BJ (cell line): ENCODE measurements around the gene BCL2L14. TPM values are rescaled to one million over a fixed set of nuclear protein-coding genes. Genes with fewer than 3 reads are reported as not detected.

Experiments
- CTCF ChIA-PET: fragments of 350-600 bp; formaldehyde crosslinking; extraction: SDS; loops from one replicate; lab custom pipeline; 2021; ENCODE audit warnings: antibody characterized with exemption, inconsistent platforms; lab: Yijun Ruan, JAX
- POLR2A ChIA-PET: fragments of 300-600 bp; sonication (Branson Sonifier 250); formaldehyde crosslinking; extraction: SDS; loops from one replicate; lab custom pipeline; 2021; ENCODE audit warnings: antibody characterized with exemption; lab: Charles Lee
- DNase-seq: peaks from one replicate; pipeline ENCODE4 v3.0.0-alpha.2; 2011; ENCODE audit warnings: low read depth
- H3K27me3 ChIP-seq: 2 replicates; pipeline ENCODE4 v1.6.0; 2011; ENCODE audit warnings: low read length; ENCODE audit not compliant: control insufficient read depth, insufficient read depth
- H3K36me3 ChIP-seq: 2 replicates; pipeline ENCODE4 v1.5.1; 2011; ENCODE audit warnings: low read length; ENCODE audit not compliant: control insufficient read depth, insufficient read depth
- H3K4me3 ChIP-seq: 2 replicates; pipeline ENCODE4 v1.5.1; 2011; ENCODE audit warnings: low read depth, mild to moderate bottlenecking, control low read depth, low read length
- polyA plus RNA-seq: library from polyadenylated mRNA; depleted of rRNA; stranded (reverse); fragments of >200 nt; gene quantifications from 2 replicates; pipeline ENCODE4 v1.2.3, GENCODE V29; 2011
- TF ChIP-seq, protein P1 (sequence below): IDR thresholded peaks from 2 replicates; pipeline ENCODE4 v1.5.1; 2011; ENCODE audit warnings: low read depth, mild to moderate bottlenecking, control low read depth, inconsistent platforms, low read length, moderate library complexity; ENCODE audit not compliant: insufficient read depth

Gene BCL2L14
- polyA plus RNA-seq, 1 experiment = not detected

DNA sequence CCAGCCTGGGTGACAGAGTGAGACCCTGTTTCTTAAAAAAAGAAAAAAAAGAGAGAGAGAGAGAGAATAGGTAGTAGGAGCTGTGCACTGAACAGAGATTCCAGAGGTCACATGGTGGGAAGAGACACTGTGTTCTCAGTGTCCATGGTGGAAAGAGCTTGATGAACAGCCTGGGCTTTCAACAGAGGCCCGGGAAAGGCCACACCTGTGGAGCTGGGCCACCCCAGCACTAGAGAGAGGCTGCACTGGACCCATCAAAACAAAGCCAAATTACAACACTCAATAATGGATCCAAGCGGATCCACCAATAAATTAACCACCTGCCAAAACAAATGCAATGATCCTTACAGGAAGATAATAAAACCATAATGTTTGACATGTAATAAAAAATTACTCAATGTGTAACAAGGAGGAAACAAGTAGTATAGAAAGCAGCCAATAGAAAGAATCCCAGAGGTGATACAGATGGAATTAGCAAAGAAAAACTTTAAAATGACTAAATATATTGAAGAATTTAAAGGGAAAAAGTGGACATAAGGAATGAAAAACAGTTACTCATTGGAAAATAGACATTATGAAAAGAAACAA lies 44.8 kb upstream of the BCL2L14 start:
- CTCF ChIA-PET = interaction anchor here (1.5 to 2.2 kb wide), 2 partner anchors 10 to 445 kb away, joined by 5 read pairs; no protein-coding TSS in a partner anchor
- TF ChIP-seq, protein P1, sequence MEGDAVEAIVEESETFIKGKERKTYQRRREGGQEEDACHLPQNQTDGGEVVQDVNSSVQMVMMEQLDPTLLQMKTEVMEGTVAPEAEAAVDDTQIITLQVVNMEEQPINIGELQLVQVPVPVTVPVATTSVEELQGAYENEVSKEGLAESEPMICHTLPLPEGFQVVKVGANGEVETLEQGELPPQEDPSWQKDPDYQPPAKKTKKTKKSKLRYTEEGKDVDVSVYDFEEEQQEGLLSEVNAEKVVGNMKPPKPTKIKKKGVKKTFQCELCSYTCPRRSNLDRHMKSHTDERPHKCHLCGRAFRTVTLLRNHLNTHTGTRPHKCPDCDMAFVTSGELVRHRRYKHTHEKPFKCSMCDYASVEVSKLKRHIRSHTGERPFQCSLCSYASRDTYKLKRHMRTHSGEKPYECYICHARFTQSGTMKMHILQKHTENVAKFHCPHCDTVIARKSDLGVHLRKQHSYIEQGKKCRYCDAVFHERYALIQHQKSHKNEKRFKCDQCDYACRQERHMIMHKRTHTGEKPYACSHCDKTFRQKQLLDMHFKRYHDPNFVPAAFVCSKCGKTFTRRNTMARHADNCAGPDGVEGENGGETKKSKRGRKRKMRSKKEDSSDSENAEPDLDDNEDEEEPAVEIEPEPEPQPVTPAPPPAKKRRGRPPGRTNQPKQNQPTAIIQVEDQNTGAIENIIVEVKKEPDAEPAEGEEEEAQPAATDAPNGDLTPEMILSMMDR = no peak
- no peak for DNase-seq
- Histone ChIP-seq H3K27me3 (peaks cover 12% of the 10 kb centered on the region), H3K36me3 (no peaks in the 10 kb centered on the region), H3K4me3 (no peak overlapping the region)
- POLR2A ChIA-PET = no interaction called here

DNA sequence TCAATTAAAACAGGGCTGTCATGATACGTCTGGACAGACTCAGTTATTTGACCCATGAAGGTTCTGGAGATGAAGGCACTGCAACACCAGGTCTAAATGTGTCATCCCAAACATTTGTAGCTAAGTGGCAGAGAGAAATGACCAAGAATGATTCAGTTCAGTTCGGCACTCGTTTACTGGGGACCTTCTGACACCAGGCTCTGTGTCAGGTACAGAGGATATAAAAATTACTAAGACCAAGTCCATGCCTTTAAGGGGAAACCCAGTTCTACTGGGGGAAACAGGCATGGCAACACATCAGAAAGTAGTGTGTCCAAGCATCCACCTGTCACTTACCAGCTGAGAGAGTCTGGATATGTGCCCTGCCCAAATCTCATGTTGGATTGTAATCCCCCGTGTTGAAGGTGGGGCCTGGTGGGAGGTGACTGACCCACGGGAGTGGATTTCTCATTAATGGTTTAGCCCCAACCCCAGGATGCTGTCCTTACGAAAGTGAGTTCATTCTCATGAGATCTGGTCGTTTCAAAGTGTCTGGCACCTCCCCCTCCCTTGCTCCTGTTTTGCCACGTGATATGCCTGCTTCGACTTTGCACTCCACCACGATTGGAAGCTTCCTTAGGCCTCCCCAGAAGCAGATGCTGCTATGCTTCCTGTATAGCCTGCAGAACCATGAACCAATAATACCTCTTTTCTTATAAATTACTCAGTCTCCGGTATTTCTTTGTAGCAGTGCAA lies 41.9 kb upstream of the BCL2L14 start:
- Histone ChIP-seq H3K4me3 (no peak overlapping the region), H3K36me3 (no peaks in the 10 kb centered on the region), H3K27me3 (peaks cover 12% of the 10 kb centered on the region)
- no peak for DNase-seq
- ChIA-PET CTCF (interaction anchor here (0.8 kb wide), 1 partner anchor 448 kb away, joined by 3 read pairs; no protein-coding TSS in a partner anchor), POLR2A (no interaction called here)
- TF ChIP-seq, protein P1 = no peak

DNA sequence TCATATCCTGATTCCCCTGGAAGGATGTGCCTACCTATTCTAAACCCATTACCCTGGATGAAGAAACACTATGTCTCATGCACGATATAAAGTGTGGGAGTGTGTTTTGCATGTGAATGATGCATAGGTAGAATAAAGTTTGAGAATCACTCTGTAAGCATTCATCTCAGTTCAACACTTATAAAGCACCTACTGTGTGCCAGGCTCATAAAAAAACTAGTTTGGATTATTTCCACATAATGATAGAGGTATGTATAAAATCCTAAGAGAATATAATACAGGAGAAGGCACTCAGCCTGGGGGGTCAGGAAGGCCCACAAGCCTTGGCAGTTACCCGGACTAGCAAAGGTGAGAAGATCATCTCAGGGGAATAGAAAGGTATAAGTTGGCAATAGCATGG lies 41.1 kb upstream of the BCL2L14 start:
- no peak for DNase-seq
- ChIA-PET POLR2A (no interaction called here), CTCF (no interaction called here)
- no peaks in the 10 kb centered on the region for H3K36me3 ChIP-seq
- peaks cover 7% of the 10 kb centered on the region for H3K27me3 ChIP-seq
- TF ChIP-seq, protein P1 = no peak
- no peak overlapping the region for H3K4me3 ChIP-seq

DNA sequence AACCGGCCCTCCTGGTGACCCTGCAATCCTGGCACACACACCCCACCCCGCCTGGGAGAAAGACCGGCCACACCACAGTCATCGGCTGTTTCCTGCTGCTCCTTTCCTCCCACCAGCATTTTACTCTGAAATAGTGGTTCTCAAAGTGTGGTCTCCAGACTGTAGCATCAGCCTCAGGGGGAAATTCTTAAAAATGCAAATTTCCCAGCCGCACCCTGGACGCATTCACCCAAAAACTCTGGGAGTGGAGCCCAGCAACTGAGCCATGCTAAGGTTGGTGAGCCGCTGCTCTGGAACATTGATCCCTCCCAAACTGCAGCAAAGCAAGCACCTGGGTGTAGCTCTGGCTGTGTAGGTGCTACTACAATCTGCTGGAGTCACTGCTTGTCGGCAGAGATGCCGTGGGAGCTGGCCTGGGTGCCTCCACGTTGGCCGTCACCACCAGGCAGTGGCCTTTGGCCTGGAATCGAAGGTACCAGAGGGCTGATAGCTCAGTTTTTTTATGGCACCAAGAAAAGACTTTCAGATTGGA lies 38.4 kb upstream of the BCL2L14 start:
- Histone ChIP-seq H3K36me3 (no peaks in the 10 kb centered on the region), H3K27me3 (peaks cover 1% of the 10 kb centered on the region; the same call in 1 of the 2 replicates), H3K4me3 (no peak overlapping the region)
- TF ChIP-seq, protein P1 = no peak
- ChIA-PET CTCF (interaction anchor here (0.7 to 8.2 kb wide), 25 partner anchors 9 to 1261 kb away, joined by 3 to 156 read pairs (median 5); partner anchors contain the start of gene ETV6), POLR2A (interaction anchor here (0.6 to 1.1 kb wide), 2 partner anchors 365 to 1261 kb away, joined by 7 to 8 read pairs; no protein-coding TSS in a partner anchor)
- no peak for DNase-seq
